Smooth muscle cell of the brain vasculature (primary cell): Measurements from ENCODE around the gene GPBAR1.
"Not testable (repeated sequence)": the region's sequence is repeated elsewhere in the genome, so short reads cannot be mapped to it uniquely, and the experiment has no call there.

Experiments used
- DNase-seq: peaks from one replicate; pipeline ENCODE4 v3.0.0-alpha.2; 2012; ENCODE audit warnings: low read depth, low spot score

GPBAR1 gene

DNA sequence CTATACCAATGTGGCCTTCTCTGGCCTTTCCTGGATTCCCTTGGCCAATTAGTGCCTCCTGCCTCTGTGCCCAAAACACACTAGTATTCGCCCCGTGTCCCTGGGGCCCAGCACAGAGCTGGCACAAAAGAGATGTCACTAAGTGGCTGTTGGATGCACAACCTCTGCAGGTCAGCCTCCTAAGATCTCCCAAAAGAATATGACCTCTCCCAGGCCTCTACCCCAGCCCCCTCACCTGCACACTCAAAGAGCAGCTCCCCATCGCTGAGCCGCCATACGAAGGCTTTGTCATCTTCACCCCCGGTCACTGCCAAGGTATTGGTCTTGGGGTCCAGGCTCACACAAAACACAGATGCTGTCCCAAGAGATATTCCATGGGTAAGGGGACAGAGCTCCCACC is 6.4 kb downstream of the GPBAR1 start:
- no peak for DNase-seq

DNA sequence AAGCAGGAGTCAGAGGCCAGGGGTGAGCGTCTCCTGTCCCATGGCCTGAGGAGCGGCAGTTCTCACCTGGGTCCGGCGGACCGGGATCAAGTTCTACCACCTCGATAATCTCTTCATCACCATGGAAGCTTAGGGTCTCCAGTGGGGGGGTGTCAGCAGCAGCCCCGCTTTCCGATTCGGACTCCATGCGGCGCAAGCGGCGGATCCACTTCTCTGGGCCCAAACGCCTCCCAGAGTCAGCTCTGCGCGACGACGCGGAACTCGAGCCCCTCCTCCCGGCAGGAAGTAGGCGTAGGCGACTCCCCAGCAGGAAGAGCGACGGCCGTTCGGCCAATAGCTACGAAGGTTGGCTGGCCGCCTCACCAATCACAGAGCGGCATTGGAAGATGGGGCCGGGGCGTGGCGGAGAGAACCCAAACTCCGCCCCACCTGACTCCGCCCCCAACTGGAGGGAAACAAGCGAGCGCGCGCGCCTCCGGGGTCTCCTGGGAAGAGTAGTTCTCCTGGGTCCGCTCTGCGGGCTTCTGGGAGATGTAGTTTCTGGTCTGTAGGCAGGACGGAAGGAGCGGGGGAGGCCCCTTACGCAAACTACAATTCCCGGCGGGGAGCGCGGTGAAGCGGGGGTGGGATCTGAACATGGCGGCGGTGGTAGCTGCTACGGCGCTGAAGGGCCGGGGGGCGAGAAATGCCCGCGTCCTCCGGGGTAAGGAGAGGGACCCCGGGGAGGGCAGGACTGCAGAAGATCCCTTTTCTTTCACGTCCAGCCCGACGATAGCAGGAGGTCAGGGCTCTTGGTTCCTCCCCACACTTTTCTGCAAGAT is 9.3 kb downstream of the GPBAR1 start, which contains the start of the genes AAMP and PNKD:
AAMP (minus strand) TSS at position 238 of the 821 bp plus-strand sequence; CDS start at position 187, 51 bp downstream.
PNKD (plus strand) TSS at position 620 of the 821 bp plus-strand sequence; CDS start at position 637, 17 bp downstream.
- peak; percentile 99 for DNase-seq

DNA sequence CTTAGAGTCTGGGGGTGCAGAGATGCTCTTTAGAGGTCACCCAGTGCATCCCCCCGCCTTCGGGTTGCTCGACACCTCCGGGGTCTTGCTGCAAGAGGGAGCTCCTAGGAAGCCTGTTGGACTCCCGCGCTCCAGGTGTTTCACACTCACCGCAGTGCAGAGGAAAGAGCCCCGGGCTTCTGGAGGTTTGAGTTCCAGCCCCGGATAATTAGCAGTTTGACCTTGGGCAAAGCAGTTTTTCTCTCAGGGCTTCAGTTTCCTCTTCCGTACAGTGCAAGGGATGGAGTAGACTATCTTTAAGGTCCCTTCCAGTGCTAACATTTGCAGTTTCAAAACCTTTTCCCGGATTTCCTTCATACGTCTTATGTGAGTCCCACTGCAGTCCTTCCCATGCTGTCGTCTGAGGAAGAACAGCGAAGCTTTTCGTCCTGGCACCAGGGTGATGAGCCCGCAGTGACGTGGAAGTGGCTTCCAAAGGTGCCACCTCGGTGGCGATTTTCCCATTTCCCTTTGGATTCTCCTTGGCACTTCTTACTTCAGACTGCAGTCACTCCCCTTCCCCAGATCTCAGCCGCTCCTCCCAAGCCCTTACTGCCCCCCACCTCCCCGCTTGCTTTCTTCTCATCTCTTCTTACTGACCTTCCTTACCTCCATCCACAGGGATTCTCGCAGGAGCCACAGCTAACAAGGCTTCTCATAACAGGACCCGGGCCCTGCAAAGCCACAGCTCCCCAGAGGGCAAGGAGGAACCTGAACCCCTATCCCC is 10.1 kb downstream of the GPBAR1 start:
- no peak for DNase-seq

DNA sequence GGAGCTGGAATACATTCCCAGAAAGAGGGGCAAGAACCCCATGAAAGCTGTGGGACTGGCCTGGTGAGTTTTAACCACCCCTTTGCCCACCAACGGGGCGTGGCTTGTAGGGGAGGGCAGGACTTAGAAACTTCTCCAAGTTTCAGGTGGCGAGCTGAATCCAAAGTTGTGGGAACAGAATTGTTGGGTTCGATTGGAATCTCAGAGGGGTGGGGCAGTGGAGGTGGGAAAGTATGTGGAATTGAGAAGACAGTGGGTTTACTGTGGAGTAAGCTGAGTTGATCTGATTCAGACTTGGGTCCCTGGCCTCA is 10.6 kb downstream of the GPBAR1 start:
- no peak for DNase-seq

DNA sequence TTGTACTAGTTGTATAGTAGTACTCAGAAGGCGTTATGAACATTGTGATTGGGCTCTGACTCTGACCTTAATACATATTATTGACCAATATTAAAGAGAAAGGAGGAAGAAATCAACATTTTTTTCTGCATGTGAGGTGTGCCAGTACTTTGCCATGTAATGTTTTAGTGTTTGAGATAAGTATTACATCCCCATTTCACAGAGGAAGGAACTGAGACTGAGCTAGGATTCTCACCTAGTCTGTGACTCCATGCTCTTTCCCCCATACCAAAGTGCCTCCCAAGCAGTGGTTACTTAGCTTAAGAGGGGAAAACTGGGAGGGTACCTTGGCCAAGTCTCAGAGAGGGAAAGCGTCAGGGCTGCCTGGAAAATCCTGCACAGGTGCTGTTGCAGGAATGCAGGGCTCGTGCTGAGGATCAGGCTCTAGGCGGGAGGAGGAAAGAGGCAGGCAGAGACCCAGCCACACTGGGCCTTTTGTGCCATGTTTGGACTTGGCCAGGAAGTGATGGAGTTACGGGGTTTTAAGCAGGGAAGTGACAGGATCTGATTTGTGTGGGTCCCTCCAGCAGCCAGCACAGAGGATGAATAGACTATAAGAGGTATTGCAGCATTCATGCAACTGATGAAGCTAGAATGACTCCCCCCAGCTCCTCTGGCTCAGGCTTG is 11.2 kb downstream of the GPBAR1 start:
- no peak for DNase-seq

DNA sequence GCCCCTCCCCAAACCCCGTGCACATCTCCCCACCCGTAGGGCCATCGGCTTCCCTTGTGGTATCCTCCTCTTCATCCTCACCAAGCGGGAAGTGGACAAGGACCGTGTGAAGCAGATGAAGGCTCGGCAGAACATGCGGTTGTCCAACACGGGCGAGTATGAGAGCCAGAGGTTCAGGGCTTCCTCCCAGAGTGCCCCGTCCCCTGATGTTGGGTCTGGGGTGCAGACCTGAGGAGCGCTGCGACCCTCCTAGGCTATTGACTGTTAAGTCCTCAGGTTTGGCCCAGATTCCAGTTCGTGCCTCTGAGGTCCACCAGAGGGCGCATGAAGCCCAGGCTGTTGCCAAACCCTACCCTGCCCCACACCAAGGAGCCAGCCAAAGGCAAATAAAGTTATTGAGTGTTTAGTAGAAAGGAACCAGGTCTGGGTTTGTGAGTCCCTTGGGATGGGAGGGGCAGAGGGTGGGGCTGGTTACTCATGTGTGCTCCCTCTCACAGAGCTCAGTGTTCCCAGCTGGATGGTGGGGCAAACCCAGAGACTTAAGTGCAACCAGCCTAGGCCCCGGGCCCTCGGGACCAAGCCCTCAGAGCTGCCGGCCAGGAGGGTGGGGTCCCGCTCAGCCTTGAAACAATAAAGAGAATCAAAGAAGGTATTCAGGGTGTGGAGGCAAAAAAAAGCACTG is 11.9 kb downstream of the GPBAR1 start:
- DNase-seq: peak; percentile 68

DNA sequence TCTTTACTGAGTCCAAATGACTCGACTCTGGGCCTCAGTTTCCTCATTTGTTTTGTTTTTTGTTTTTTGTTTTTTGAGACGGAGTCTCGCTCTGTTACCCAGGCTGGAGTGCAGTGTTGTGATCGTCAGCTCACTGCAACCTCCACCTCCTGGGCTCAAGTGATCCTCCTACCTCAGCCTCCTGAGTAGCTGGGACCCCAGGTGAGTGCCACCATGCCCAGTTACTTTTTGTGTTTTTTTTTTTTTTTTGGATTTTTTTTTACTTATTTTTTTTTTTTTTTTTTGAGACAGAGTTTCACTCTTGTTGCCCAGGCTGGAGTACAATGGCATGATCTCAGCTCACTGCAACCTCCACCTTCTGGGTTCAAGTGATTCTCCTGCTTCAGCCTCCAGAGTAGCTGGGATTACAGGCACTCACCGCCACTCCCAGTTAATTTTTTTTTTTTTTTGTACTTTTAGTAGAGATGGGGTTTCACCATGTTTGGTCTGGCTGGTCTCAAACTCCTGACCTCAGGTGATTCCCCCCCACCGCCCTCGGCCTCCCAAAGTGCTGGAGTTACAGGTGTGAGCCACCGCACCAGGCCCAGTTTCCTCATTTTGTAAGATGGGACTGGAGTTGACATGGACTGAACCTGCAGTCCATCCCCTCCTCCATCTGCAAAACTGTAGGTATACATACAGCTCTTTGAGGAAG is 12.5 kb downstream of the GPBAR1 start:
- DNase-seq: not testable (repeated sequence)

DNA sequence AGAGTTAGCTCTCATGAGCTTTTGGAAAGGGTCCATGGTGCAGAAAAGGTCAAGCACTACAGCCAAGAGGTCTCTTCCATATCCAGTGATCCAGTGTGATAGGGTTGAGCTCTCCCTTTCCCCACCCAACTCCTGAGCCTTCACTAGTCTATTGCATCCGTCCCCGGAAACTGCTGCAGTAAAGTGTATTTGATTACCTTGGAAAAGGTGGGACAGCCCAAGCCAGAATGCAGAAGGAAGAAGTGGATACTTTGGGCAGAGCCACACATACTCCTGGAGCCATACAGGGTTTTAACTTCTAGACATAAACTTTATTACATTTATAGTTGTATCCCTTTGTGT is 13.1 kb downstream of the GPBAR1 start:
- DNase-seq: no peak

DNA sequence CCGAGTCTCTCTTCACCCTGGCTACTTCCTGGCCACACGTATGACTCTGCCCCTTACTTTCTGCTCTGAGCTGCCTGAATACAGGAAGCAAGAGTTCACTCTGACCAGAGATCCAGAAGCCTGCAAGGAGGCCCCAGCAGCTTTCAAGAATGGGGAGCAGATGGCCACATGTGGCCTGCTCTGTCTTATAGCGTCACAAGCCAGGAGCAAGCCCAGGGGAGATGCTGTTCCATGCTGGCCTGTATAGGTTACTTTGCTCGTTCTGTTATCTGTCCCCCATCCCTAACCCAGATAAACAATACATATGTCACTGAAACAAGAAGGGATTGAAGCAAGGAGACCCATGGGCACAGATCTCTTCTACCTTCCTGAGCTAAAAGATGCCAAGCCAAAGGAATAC is 13.8 kb downstream of the GPBAR1 start:
- no peak for DNase-seq

DNA sequence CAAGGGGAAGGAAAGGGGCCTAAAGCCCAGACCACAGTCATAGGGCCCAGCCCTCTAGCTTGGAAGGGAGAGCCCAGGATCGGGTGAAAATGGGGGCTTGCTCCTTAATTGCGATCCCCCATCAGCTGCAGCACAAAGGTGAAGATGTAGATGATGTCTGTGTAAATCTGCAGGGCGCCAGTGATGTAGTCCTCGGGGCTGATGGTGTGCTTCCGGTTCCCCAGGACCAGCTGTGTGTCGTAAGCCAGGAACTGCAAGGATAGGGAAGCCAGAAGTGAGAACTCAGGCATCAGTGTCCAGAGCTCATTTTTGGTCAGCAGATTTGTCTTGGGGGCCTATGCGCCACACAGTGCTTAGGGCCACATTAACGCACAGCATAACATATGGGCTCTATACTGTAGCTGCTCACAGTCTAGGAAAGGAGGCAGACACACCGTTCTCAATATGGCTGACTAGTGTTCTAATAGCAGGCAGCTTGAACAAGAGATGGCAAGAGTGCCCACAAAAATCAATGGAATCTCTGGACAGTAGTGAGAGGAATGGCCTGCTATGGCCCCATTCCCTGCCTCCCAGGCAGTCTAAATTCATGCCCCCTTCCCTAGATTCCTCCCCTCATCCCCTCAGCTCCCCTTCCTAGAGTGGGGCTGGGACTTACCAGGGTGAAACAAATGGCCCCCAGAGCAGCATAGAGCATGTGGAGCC is 14.7 kb downstream of the GPBAR1 start:
- no peak for DNase-seq

DNA sequence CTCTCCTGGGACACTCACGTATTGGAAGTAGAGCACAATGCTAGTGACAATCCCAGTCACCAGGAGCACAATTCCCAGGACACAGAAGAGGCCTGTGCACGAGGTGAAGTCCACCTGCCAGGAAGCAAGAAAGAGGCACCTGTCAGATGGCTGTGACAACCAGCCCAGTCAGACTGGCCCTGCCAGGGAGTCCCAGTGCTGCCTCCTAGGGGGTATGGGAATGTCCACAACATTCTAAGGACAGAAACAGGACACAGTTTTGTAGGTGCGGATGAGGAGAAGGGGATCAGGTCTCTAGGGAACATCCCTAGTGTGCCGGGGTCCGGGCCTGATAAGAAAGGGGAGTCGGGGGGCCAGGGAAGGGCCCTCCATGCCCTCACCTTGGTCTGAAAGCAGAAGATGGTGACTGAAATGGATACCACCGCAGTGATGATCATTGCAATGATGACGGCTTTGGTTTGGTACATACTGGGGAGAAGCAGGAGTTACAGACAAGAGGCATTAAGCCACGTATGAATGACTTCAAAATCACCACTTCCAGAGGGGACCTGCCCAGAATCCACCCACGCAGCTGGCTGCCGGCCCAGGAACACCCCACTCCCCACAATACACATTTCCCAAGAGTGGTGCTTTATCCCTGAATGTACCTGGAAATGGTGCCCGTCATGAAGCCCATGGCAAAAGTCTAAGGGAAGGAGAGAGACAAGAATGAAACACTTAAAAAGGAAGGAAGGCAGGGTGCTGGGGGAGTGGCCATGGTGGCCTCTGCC is 16.4 kb downstream of the GPBAR1 start:
- DNase-seq: no peak

DNA sequence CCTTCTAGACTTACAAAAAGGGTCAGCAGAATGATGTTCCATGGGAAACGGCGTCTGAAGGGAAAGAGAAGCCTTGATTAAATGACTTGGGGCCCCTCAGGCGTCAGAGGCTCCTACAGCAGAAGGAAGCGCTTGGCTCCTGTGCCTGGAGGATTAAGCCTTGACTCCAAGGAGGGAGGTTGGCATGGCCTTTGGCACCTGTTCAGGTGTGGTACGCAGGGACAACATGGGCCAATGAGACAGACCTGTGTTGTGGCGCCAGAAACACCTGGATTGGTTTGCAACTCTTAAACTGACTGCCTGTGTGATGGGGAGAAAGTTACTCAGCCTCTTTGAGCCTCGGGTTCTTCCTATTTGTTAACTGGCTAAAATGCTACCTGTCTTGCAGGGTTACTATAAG is 17.1 kb downstream of the GPBAR1 start:
- no peak for DNase-seq

DNA sequence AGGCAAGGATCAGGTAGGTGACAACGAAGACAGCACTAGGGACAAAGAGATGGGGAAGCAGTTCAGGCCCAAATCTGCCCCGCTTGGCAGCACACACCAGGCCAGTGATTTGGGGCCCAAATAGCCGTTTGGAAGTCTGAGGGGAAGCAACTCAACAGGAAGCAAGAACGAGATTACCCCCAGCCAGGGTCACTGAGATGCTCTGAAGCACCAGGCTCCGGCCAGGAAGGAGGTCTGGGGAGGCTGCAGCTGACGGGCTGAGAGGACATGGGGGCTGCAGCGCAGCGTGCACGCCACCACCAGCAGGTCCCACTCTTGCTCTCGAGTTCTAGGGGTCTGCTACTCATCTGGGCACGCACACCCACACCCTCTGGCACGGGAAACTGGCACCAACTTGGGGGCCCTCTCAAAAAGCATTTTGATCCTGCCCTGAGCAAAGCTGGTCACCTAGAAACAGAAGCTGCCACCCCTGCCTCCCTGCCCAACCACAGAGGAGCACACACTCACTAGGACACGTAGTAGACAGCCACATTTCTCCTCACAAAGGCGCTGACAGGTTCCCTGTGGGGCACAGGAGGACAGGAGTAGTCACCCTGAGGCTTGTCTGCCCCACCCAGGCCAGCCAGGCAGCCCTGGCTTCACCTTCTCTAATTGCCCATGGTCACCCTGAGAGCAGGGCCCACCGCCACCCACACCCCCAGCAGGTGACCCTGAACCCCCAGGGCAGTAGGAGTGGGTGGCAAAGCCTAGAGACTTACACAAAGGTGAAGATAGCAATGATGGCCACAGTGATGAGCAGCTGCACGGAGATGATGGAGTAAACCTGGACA is 17.9 kb downstream of the GPBAR1 start:
- no peak for DNase-seq

DNA sequence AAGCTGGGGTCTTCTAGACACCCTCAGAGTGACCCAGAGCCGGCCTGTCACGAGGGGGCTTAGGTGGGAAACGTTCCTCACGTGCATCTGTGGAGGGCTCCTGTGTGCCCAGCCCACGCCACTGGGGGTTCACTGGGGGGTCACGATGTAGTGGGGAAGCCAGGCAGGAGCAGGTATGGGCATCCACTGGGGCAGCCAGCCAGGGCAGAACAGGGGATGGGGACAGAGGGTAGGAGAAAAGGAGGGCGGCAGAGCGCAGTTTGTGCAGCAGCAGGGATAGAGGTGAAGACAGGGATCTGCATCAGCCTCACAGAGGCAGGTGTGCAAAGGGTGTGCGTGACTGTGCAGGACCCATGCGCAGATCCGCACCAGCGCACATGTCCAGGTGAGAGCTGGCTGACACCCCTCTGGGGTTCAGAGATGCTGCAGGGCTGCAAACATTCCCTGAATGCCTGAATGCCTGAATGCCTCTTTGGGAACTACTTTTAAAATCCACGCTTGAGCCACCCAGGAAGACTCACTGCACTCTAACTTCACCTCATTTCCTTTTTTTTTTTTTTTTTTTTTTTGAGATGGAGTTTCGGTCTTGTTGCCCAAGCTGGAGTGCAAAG is 19.6 kb downstream of the GPBAR1 start:
- DNase-seq: no peak

DNA sequence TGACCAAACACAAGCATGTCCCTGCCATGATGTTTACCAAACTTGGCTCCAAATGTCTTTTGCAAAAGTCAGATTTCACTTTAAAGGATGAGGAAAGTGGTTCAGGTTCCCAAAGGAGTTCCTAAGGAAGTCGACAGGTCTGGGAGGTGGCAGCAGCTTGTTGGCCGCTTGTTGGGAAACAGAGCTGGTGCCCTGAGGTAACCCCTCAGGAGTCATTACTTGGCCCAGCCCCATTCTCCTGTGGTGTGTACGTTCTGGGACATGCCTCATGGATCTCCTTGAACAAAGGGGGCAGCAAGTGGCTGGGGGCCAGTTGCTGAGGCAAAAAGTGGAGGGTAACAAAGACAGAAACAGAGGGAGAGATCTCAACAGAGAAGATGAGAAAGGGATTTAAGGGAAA is 20.6 kb downstream of the GPBAR1 start:
- DNase-seq: no peak

DNA sequence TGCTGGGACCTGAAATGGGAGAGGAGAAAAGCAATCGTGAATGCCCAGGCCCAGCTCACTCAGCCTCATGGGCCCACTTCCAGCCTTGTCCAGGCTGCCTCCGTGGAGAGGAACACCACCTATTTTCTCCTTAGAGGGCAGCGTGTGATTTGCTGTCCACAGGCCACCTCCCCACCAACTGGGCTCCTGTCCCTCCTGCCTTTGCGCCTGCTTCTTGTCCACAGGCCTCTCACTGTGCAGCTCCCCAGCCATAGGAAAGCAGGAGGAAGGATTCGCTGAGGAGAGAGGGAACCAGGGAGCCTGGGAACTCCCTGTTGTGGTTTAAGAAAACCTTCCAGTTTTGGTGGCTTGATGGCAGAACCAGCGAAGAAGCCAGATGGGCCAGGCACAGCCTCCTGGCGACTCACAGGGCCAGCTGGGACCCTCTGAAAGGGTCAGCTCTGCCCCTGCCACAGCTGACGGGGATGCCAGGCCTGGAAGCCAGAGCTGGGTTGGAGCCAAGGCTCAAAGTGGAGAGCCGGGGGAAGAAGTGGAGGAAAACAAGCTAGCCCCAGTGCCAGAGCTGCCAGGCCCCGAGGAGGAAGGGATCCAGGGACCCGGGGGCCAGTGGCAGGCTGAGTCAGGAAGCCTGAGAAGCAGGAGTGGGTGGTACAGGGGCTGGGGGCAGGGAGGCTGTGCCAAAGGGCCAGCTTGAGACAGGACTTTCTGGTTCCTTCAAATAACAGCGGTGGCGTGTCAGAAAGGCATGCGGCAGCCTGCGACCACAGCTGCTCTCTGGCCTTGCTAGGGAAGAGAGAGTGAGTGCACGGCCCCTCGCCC is 21.6 kb downstream of the GPBAR1 start:
- DNase-seq: no peak

DNA sequence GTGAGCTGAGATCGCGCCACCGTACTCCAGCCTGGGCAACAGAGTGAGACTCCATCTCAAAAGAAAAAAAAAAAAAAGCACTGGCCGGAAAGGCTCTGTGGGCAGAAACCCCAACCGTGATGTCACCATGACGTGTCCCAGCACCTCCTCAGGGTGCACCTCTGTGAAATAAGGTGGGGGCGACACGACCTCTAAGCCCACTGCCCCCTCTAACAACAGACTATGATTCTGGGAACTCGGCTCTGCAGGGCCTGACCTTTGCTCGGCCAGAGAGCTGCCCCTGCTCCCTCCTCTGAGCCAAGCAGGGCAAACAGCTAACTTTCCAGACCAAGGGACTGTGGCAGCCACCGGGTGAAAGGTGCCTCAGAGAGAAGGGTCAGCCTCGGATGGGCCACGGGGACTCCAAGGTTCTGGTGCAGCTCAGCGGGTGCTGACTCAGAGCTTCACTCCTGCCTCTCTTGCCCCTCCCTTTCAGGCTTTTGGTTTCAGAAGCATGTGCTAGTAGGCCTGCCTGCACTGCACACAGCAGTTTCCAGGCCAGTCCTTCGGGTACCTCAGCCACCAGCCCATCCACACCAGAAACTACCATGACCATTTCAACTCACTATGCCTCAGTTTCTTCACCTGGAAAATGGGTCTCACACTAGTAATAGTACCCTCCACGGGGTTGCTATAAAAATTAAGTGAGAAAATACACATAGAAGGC is 23.4 kb downstream of the GPBAR1 start:
- no peak for DNase-seq
